Astrocyte (in vitro differentiated cells and primary cell): ENCODE results near the gene JAZF1. TPM values are rescaled to one million over a fixed set of nuclear protein-coding genes. Genes with fewer than 3 reads are reported as not detected.

ENCODE experiments used
- DNase-seq: peaks from one replicate; pipeline ENCODE4 v3.0.0-alpha.2; 2010; ENCODE audit warnings: low read depth
- FAIRE-seq: peaks from 2 replicates; lab custom pipeline; 2011; peaks lifted over from hg19 to GRCh38; lab: Jason Lieb, UNC
- H2AFZ ChIP-seq: 2 replicates; pipeline ENCODE4 v1.6.0; 2012; ENCODE audit warnings: low read depth, low read length, inconsistent platforms
- H3K27ac ChIP-seq: 2 replicates; pipeline ENCODE4 v1.5.1; 2011; ENCODE audit warnings: low read depth, low read length, inconsistent platforms
- H3K27me3 ChIP-seq: 2 replicates; pipeline ENCODE4 v1.6.0; 2011; ENCODE audit warnings: low read length, inconsistent platforms; ENCODE audit not compliant: insufficient read depth
- H3K36me3 ChIP-seq: 2 replicates; pipeline ENCODE4 v1.5.1; 2011; ENCODE audit warnings: low read length, inconsistent platforms; ENCODE audit not compliant: insufficient read depth
- H3K4me1 ChIP-seq: 2 replicates; pipeline ENCODE4 v1.5.1; 2011; ENCODE audit warnings: low read length, inconsistent platforms; ENCODE audit not compliant: insufficient read depth
- H3K4me2 ChIP-seq: 2 replicates; pipeline ENCODE4 v1.6.0; 2012; ENCODE audit warnings: low read length, inconsistent platforms
- H3K4me3 ChIP-seq: 2 replicates; pipeline ENCODE4 v1.5.1; 2011; ENCODE audit warnings: low read depth, mild to moderate bottlenecking, low read length, inconsistent platforms; ENCODE audit not compliant: insufficient read depth
- H3K79me2 ChIP-seq: 2 replicates; pipeline ENCODE4 v1.6.0; 2012; ENCODE audit warnings: mild to moderate bottlenecking, low read length, inconsistent platforms; ENCODE audit not compliant: insufficient read depth
- H3K9ac ChIP-seq: 2 replicates; pipeline ENCODE4 v1.6.0; 2012; ENCODE audit warnings: mild to moderate bottlenecking, low read length, inconsistent platforms
- H3K9me3 ChIP-seq: 2 replicates; pipeline ENCODE4 v1.5.1; 2012; ENCODE audit warnings: low read depth, mild to moderate bottlenecking, low read length, inconsistent platforms; ENCODE audit not compliant: insufficient read depth
- H4K20me1 ChIP-seq: 2 replicates; pipeline ENCODE4 v1.6.0; 2012; ENCODE audit warnings: low read length, inconsistent platforms; ENCODE audit not compliant: insufficient read depth
- H3K27ac Mint-ChIP-seq: one replicate; pipeline ENCODE4 v1.8.0; 2021; ENCODE audit warnings: mild to moderate bottlenecking, mixed read lengths; ENCODE audit not compliant: unreplicated experiment
- H3K27me3 Mint-ChIP-seq: one replicate; pipeline ENCODE4 v1.8.0; 2021; ENCODE audit warnings: low read depth, mixed read lengths; ENCODE audit not compliant: unreplicated experiment
- H3K36me3 Mint-ChIP-seq: one replicate; pipeline ENCODE4 v1.8.0; 2021; ENCODE audit warnings: low read depth, mixed read lengths; ENCODE audit not compliant: unreplicated experiment
- H3K4me1 Mint-ChIP-seq: one replicate; pipeline ENCODE4 v1.8.0; 2021; ENCODE audit warnings: low read depth, mixed read lengths; ENCODE audit not compliant: unreplicated experiment
- H3K4me3 Mint-ChIP-seq: one replicate; pipeline ENCODE4 v1.8.0; 2021; ENCODE audit warnings: mild to moderate bottlenecking, moderate library complexity, mixed read lengths; ENCODE audit not compliant: unreplicated experiment
- H3K9me3 Mint-ChIP-seq: one replicate; pipeline ENCODE4 v1.8.0; 2021; ENCODE audit warnings: mild to moderate bottlenecking, mixed read lengths; ENCODE audit not compliant: unreplicated experiment
- CTCF ChIP-seq: IDR thresholded peaks from 2 replicates; pipeline ENCODE4 v1.5.1; 2011; ENCODE audit warnings: low read depth, mild to moderate bottlenecking, inconsistent platforms, low read length, moderate library complexity; ENCODE audit not compliant: insufficient read depth
- EZH2 ChIP-seq: IDR thresholded peaks from 2 replicates; pipeline ENCODE4 v1.6.1; 2012; ENCODE audit warnings: mild to moderate bottlenecking, low read length, inconsistent platforms; ENCODE audit not compliant: insufficient read depth
- total RNA-seq: library from RNA; stranded (reverse); gene quantifications from 2 replicates; pipeline ENCODE4 v1.2.1, GENCODE V29; 2021

JAZF1 gene
- total RNA-seq, 1 donor from 2014 or later: 20.1 TPM

DNA sequence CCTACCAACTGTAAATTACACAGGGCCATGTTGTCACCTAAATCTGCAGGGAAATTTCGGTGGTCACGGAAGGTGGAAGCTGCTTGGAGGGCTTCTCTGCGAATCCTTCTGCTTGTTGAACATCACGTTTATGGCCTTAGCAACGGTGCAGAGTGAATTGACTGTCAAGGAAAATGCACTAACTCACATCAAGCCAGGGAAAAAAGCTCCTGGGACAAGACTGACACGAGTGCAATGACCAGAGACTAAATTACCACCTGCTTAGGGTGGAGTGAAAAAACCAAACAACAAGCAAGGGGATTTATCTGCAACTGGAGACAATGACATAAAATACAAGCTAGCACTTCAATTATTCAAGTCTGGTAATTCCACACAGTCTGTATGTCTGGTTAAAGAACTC, 211.2 kb downstream of the JAZF1 start:
- Histone ChIP-seq H3K27ac (no peak overlapping the region), H4K20me1 (peaks cover 28% of the 10 kb centered on the region), H3K36me3 (no peaks in the 10 kb centered on the region), H3K4me2 (no peak overlapping the region), H3K27me3 (no peaks in the 10 kb centered on the region), H2AFZ (no peak overlapping the region), H3K79me2 (peaks cover 3% of the 10 kb centered on the region), H3K4me3 (no peak overlapping the region), H3K4me1 (no peaks in the 10 kb centered on the region), H3K9me3 (no peaks in the 10 kb centered on the region), H3K9ac (no peak overlapping the region)
- H3K36me3 Mint-ChIP-seq: no peaks in the 10 kb centered on the region
- FAIRE-seq: no peak
- no peak overlapping the region for H3K27ac Mint-ChIP-seq
- DNase-seq: no peak
- H3K27me3 Mint-ChIP-seq: no peaks in the 10 kb centered on the region
- H3K9me3 Mint-ChIP-seq: no peaks in the 10 kb centered on the region
- no peak overlapping the region for H3K4me3 Mint-ChIP-seq
- TF ChIP-seq EZH2 (no peak), CTCF (no peak)
- peaks cover 5% of the 10 kb centered on the region for H3K4me1 Mint-ChIP-seq

DNA sequence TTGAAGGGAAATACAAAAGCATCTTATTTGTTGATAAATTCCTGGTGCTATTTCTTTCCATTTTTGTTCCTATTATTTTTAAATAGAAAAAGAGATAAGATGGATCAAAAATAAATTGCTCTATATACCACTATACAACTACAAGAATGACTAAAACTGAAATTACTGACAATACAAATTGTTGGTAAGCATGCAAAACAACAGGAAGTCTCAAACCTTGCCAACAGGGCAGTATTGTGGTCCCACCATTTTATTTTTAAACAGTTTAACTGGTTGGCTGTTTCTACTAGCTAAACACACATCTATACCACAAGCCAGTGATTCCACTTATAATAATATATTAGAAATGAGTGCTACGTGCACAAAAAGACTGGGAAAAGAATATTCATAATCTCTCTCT, 213.0 kb downstream of the JAZF1 start:
- Histone ChIP-seq H3K4me1 (no peaks in the 10 kb centered on the region), H3K9ac (no peak overlapping the region), H2AFZ (no peak overlapping the region), H3K27ac (no peak overlapping the region), H4K20me1 (peaks cover 24% of the 10 kb centered on the region), H3K36me3 (no peaks in the 10 kb centered on the region), H3K4me2 (no peak overlapping the region), H3K27me3 (no peaks in the 10 kb centered on the region), H3K9me3 (no peaks in the 10 kb centered on the region), H3K4me3 (no peak overlapping the region), H3K79me2 (peaks cover 3% of the 10 kb centered on the region)
- no peak overlapping the region for H3K4me3 Mint-ChIP-seq
- no peak overlapping the region for H3K27ac Mint-ChIP-seq
- FAIRE-seq: no peak
- no peaks in the 10 kb centered on the region for H3K27me3 Mint-ChIP-seq
- peaks cover 2% of the 10 kb centered on the region for H3K4me1 Mint-ChIP-seq
- H3K9me3 Mint-ChIP-seq: no peaks in the 10 kb centered on the region
- H3K36me3 Mint-ChIP-seq: no peaks in the 10 kb centered on the region
- no peak for TF ChIP-seq EZH2
- TF ChIP-seq CTCF: no peak
- DNase-seq: no peak

DNA sequence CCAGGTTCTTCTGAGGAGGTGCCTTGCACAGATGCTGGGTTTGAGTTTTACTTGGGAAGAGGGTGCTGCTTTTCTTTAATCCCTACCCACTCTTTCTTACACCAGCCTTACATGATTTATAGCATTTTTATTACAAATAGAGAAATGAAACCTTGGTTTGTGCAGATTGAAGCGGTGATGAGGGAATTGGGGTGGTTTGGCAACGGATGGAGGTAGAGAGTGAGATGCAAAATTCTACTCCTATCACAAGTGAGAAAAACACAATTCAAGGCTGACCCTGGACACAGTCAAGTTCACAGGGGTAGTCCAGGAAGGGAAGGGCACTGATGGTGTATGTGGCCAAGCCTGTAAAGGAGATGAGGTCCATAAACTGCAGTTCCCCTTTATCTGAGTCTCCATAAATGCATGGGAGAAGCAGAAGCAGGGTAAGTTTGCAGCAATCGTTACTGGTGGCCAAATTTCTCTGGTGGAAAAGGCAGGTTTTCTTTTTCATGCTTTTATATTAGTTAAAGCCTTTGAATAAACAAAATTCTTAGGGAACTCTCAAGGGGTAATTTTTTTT, 214.3 kb downstream of the JAZF1 start:
- Mint-ChIP-seq H3K27me3 (no peaks in the 10 kb centered on the region), H3K9me3 (no peaks in the 10 kb centered on the region), H3K27ac (no peak overlapping the region), H3K4me1 (peaks cover 6% of the 10 kb centered on the region), H3K4me3 (no peak overlapping the region), H3K36me3 (peaks cover 2% of the 10 kb centered on the region)
- Histone ChIP-seq H2AFZ (no peak overlapping the region), H3K27ac (no peak overlapping the region), H3K9me3 (no peaks in the 10 kb centered on the region), H3K9ac (no peak overlapping the region), H3K36me3 (no peaks in the 10 kb centered on the region), H3K27me3 (no peaks in the 10 kb centered on the region), H3K4me3 (no peak overlapping the region), H3K79me2 (peaks cover 3% of the 10 kb centered on the region), H3K4me2 (no peak overlapping the region), H4K20me1 (peaks cover 24% of the 10 kb centered on the region), H3K4me1 (no peaks in the 10 kb centered on the region)
- DNase-seq (no peak), FAIRE-seq (no peak)
- TF ChIP-seq CTCF (no peak), EZH2 (no peak)
